Renal cortex interstitium (tissue), 11 donors: ENCODE data around the gene FAM3D. TPM values are rescaled to one million over a fixed set of nuclear protein-coding genes. Genes with fewer than 3 reads are reported as not detected.
A peak's percentile ranks its signal among the peaks of the same experiment; 100 is the strongest.

Experiments used
- DNase-seq, 11 donors: peaks; one replicate each; pipeline ENCODE4 v3.0.0-alpha.2; 2013; ENCODE audit warnings: low read depth in 9 of 11, low spot score in 4 of 11; ENCODE audit errors: extremely low read depth in 1 of 11
- polyA plus RNA-seq, 3 donors: library from polyadenylated mRNA; unstranded; fragments of 120-200 nt; gene quantifications; one replicate each; pipeline ENCODE4 v1.2.1, GENCODE V29; 2013; ENCODE audit not compliant: insufficient read length in 3 of 3

The FAM3D gene
- polyA plus RNA-seq, 3 donors, result 0.44 to 2.3 (median 0.85) TPM

DNA sequence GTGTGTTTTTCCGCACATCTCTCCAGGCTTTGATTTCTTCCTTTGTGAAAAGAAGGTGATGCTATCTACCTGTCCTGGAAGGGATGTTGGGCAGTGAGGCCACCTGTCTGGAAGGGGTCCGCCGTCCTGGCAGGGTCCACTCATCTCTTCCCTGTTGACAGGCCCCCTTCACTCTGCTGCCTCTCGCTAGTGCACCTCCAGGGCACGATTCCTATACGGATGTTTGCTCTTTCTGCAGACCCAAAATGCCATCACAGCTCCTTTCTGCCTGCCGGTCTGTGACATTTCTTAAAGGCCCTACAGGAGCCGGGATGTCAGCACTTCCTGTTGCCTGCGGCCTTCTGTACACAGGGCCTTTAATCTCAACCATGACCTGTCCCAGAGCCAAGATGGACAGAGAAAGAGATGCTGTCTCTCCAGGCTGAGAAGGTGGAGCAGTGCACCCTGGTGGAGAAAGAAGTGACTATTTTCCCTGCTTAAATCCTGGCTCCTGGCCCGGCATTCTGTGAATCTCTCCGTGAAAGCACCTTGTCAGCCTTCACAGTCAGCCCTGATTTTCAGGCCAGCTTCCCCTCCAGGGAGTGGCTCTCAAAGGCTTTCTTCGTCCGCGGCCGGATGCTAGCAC is 7.4 kb downstream of the FAM3D start:
- DNase-seq, result no peak

DNA sequence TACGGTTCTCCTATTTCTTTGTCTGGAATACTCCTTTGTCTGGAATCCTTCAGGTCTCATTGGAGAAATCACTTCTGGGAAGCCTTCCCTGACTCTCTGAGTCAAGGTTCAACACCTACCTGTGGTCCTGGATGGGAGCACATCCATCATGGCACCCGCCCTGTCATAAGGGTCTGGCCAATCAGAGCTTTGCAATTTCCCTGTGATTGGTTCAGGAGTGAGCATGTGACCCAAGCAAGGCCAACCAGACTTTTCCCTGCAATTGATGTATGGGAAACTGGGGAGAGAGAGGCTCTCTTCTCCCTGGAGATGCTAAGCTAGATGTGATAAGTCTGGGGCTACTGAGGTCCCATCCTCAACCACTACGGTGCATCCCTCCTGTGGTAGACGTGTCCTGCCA is 8.1 kb downstream of the FAM3D start:
- no peak for DNase-seq

DNA sequence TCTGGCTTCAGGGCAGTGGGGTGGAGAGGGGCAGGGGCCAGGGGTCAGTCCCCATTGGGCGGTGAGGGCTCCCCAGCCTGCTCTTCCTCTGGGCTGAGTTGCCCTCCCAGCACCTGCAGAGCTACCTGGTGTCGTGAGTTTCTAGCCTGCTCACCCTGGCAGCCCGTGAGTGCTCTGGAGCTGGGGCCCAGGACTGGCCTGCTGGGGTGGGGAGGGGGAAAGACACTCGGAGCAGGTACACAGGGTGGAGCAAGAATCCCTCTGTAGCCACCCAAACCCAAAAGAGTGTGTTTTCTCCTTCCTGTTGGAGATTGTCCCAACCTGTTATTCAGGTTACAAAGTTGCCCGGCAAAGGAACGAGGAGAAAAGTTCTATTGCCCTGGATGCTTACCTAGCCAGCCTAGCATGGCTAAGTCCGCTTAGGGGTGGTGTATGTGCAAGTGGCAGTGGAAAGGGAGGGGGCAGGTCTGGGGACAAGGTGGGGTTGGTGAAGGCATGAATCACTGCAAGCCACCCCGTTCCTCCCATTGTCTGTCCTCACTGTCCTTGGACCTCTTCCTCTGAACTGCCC is 8.9 kb downstream of the FAM3D start:
- DNase-seq, result no peak

DNA sequence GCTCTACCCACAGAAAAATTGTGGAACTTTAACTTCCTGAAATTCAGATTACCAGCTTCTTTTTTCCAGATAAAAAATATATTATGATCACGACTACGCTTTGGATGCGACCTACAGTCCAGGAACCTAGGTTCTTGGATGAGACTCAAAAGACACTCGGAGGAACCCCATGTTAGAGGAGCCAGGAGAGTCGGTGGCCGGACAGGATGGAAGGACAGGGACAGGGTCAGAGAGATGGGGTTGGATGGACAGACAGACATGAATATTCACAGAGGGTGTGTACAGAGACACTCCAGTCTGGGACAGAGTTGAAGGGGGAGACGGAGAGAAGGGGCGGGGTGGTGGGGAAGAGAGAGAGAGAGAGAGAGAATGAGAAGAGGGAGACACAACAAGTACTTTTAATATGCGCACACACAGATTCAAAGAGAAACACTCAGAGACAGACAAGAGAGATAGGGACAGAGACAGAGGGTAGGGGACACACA is 9.5 kb downstream of the FAM3D start:
- no peak for DNase-seq

DNA sequence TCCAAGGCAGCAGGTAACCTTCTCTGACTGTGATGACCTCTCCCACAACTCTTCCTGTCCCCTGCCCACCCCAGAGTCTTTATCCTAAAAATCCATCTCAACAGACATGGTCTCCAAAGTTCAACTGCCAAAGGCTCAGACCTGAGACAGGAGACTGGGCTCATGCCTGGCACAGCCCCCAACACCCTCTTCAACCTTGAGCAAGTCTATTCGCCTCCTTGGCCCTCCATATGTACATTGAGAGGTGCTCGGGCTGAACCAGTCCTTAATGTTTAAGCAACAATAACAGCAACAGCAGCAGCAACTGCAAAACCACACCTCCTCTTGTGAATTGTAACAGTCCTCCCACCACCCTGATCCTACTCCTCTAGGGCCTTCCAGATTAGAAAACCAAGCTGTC is 9.9 kb downstream of the FAM3D start:
- no peak for DNase-seq

DNA sequence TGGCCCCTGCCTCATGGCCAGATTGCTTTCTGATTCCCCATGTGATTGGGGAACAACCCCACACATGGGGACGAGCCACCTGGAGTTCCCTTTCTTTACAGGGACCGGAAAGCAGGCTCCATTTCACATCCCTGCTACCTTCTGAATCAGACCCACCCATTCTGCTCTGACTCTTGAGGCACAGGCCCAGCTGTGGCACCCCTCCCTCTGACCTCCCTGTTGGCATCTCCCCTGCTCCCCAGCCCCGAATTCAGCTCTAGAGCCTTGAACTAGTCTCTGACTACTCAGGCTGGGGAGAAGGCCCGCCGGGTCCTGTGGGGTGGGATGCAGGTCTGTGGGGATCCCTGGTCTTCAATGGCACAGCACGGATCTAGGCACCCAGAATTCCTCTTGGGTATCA is 12.1 kb downstream of the FAM3D start:
- DNase-seq, result no peak

DNA sequence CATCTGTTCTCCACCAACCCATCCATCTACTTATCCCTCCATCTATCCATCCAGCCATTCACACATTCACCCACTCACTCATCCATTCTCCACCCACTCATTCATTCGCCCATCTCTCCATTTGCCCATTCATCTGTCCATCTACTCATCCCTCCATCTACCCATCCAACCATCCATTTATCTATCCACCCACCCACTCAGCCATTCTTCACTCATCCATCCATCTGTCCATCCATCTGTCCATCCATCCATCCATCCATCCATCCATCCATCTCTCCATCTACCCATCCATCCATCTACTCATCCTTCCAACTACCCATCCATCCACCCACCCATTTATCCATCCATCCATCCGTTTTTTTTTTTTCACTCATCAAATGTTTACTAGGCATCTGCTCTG is 13.9 kb downstream of the FAM3D start:
- DNase-seq, result no peak

DNA sequence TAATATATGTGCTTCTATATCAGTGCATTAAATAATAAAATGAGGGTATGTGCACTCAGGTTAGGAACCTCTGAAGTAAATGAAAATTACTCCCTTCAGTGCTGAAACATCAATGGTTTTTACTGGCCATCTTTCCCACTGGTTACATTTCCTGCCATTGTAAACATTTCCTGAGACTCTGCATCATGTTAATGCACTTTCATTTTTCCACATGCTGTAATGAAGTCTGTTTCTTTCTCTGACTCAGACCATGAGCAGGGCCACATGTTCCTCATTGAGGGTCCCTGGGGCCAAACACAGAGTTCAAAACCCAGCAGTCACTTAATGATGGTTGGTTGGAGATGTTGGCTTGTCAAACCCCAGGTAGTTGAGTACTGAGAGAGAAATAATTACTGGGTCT is 15.3 kb downstream of the FAM3D start:
- no peak for DNase-seq

DNA sequence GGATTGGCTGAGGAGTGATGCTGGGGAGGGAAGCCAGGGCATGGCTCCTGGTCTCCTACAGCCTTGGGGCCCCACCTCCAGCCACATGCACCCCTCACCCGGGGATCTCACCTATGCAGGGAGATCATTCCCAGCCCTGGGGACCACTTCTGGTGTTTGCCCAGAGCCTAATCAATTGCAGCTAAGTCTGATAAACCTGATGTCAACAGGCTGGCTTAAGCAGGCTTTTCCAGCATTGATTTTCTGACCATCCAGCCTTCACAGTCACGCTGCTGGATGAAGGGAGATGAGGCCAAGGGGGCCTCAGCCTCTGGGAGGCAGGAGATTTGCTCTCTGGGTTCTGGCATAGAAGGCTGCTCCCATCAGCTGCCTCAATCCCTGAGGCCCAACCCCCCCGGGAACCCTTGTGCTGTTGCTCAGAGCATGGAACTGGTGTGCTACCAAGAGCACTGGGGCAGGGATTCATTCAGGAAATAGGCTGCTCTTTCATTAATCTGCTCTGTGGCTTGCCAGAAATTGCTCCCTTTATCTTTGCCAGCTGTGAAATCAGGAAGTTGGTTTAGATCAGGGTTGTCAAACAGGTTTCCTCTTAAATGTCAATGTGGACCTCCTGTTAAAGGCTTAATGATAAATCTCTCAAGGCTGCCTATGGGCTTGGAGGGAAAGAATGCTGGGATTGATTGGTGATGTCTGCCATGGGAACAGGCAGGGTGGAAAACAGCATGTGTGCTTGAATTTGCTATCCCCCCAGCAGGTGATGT is 19.0 kb downstream of the FAM3D start:
- DNase-seq, result no peak

DNA sequence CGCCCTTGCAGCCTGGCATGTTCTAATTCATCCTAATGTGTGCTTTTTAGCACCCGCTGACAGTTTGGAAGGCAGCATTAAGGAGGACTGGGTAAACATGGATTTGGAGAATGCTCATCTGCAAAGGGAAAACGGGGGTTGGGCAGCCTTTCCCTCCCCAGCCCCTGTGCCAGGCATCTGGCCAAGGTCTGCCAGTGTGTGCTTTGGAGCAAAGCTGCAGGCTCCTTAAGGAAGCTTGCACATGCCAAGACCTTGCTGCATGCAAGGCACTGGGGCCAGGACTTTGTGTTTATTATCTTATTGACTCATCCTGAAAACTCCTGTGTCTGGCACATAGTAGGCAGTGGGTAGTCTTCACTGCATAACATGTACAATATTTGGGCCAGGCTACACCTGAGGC is 20.1 kb downstream of the FAM3D start:
- no peak for DNase-seq

DNA sequence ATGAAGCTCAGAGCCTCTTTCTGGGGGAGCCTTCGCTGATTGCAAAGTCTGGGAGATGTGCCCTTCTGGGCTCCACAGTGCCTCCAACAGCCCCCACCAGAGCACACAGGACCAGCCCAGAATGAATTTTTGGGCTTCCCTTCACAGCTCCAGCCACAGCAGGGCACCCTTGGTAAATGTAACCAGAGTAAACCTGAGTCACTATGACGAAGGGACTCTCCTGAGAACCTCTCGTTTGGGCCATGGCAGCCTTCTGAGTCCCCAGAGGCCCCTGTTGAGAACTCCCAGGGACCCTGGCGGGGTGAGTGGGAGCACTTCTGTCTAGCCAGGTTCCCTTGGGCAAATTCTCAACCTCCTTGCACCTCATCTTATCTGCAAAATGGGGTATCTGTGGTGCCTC is 20.8 kb downstream of the FAM3D start:
- DNase-seq, result no peak

DNA sequence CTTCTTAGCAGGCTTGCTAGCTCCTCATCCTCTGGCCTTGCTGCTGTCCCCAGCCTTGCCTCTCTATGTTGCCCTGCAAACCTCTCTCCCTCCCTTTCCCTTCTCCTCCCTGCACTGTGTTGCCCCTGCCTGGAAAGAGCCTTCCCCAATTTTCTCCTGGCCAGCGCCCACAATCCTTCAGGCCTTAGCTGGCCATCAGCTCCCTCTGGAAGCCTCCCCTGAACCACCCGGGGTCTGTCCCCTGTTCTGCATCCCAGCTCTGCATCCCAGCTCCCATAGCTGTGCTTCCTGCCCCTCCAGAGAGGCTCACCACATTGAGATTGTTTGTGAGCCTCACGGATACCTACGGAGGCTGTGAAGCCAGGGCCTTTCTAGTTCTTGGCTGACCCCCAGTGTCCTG is 23.7 kb downstream of the FAM3D start:
- no peak for DNase-seq

DNA sequence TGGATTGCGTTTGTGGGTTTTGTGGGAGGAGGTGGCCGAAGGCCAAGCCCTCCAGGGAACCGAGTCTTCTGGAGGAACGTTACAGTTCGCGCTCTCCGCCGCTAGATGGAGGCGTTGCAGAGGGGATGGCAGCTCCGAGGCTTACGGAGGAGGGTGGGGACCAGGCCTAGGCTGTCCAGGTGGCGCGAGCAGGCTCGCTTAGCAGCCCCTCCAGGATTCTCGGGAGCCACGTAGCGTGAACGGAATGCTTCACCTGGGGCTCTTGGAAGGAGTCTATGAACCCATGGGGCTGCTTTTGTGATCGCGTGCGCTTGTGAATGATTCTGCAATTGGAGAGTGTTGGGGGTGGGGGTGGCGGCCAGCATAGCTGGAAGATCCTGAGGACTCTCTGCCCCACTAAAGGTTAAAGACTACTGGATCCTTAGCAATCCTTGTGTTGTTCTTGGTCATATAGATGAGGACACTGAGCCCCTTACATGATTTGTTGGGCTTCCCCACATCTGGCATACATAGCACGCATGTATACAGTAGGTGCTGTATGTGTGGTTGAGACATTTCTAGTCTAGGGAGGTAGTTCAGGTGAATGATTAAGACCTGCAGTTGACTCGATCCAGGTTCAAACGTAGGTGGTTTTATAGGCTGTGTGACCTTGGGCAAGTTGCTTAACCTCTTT is 25.7 kb downstream of the FAM3D start:
- DNase-seq, result peak in 8 of 11 donors; percentile 41 to 72 (median 64)

DNA sequence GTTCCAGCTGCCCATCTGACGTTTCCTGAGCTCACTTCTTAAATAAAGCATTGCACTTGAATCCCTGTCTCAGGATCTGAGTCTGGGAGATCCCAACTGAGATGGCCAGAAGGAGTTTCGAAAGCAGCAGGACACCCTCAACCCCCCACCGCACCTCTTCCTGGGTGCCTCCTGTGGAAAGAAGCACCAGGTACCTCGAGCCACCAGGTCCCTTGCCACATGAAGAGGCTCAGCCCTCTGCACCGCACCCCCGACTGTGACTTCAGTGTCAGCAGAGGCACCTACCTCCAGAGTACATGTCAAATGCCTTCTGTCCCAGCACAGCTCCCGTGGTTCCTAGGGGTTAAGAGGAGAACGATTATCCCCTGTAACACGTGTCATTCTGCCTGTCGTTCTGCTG is 26.7 kb downstream of the FAM3D start:
- DNase-seq, result no peak

DNA sequence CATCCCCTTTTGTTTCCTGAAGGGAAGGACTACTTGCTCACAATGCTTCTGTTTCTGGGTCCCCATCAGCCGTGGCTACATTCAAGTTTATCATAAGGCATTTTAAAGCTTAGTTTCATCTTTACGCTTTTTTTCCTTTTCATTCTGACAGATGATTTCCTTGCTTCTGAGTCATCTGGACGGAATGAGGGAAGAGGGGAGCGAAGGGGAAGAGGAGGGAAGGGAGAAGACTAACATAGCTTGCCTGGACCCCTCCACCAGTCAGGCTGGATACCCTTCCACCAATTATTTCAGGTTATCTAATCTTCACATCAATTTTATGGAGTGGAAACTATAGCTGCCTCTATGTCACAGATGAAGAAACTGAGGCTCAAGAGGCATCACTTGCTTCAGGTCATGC is 27.6 kb downstream of the FAM3D start:
- no peak for DNase-seq

DNA sequence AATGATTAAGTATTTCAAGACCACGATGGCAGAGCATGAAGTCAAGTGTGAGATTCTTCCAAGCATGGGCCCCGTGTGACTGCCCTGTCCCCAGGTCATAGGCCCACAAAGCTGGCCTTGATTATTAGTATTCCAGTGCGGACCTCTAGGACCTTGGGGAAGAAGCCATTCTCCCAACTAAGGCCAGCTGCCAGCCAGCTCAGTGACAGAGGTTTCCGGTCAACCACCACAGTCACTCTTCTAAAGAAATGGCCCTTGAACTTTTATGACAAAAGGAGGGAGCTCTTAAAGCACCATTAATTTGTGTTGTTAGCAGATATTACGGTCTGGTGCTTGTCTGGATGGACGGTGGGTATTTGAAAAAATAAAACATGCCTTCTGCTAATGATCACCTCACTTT is 28.0 kb downstream of the FAM3D start:
- no peak for DNase-seq

DNA sequence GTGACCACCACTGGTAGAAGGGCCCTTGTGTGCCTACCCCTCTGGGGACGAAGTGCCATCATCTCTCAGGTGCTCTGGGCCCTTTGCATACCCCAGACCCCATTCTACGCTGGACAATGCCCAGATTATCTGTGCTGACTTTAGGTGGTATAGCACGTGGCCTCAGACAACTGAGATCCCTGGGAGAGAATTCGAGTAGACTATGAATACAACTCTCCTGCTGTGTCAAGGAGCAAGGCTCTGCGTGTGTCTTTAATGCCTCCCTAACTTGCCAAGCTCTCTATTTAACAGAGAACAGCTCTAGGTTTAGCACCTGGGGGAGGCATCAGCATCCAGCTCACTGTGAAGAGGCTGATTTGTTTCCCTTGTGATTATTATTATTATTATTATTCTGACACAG is 29.1 kb downstream of the FAM3D start:
- no peak for DNase-seq

DNA sequence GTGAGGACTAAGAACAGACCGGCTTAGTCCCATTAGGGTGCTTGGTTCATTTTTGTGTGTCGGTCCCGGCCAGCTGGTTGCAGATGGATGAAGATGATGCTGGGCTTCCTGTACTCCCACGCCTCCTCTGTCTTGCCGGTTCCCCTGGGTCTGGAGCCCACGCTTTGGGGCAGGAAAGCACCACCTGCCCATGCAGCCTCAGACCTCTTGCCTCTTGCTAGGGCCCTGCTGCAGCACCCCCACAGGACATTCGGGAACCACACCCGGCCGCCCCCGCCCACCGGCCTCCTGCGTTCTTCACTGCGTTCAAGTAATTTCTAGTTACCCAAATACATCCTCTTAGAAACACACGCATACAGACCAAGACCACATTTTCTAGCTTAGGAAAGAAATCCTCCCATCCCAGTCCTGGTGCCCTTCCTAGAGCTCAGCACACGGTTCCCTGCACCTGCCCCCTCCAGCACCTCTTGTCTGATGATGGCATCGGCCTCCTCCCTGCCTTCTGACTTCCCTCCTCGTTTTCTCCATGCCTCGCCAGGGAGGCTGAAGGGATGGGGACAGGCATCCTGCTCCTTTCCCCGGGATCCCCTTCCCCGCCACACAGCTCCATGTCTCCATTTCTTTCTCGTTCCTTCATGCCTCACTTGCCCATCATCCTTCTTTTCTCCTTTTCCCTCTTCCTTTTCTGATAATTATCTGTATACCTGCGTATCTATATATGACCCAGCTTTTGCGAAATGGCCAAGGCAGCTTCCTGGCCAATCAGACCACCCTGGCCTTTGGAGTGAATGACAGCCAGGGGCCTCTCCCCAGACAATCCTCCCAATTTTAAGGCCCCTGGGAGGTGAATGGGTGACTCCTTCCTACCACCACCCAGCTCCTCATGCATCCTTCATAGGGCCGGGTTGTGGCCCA is 30.9 kb downstream of the FAM3D start:
- no peak for DNase-seq
